Activated B cell treated with CpG ODN at 0.5 μM for 24 hours (primary cell): ENCODE data around the gene CHAMP1. TPM values are rescaled to one million over a fixed set of nuclear protein-coding genes. Genes with fewer than 3 reads are reported as not detected.

Source experiments
- ATAC-seq: fragments of 200-7000 bp; cut with Tn5 transposase; one replicate; pipeline ENCODE4 v1.10.0; 2021; ENCODE audit warnings: low read depth, mild to moderate bottlenecking, moderate library complexity
- CTCF ChIA-PET: fragments of 350-600 bp; sonication (Branson Sonifier 250); formaldehyde crosslinking; loops from one replicate; lab custom pipeline; 2021; ENCODE audit warnings: antibody characterized with exemption; lab: Charles Lee
- POLR2A ChIA-PET: fragments of 350-600 bp; sonication (Branson Sonifier 250); formaldehyde crosslinking; loops from one replicate; lab custom pipeline; 2021; ENCODE audit warnings: antibody characterized with exemption; lab: Charles Lee
- DNase-seq: peaks from one replicate; pipeline ENCODE4 v3.0.0; 2022
- H3K27ac Mint-ChIP-seq: one replicate; pipeline ENCODE4 v1.8.0; 2020; ENCODE audit warnings: mixed read lengths
- H3K27me3 Mint-ChIP-seq: one replicate; pipeline ENCODE4 v1.8.0; 2021; ENCODE audit warnings: mixed read lengths
- H3K36me3 Mint-ChIP-seq: one replicate; pipeline ENCODE4 v1.8.0; 2021; ENCODE audit warnings: low read depth, mixed read lengths
- H3K4me1 Mint-ChIP-seq: one replicate; pipeline ENCODE4 v1.8.0; 2021; ENCODE audit warnings: mixed read lengths
- H3K4me3 Mint-ChIP-seq: one replicate; pipeline ENCODE4 v1.8.0; 2020; ENCODE audit warnings: mild to moderate bottlenecking, mixed read lengths
- H3K9me3 Mint-ChIP-seq: one replicate; pipeline ENCODE4 v1.8.0; 2020; ENCODE audit warnings: mixed read lengths
- intact Hi-C: fragments of 100-400 bp; cut with micrococcal nuclease; formaldehyde crosslinking; loops from one replicate; pipeline ENCODE4 v1.15.1; 2024
- total RNA-seq: library from RNA; stranded (reverse); gene quantifications from 2 replicates; pipeline ENCODE4 v1.2.3, GENCODE V29; 2022
- TF ChIP-seq, protein P1 (sequence below): fragments of 200-600 bp; IDR thresholded peaks from one replicate; pipeline ENCODE4 v1.8.0; 2022; ENCODE audit warnings: antibody characterized with exemption, mild to moderate bottlenecking

CHAMP1 gene
- total RNA-seq, 1 donor from 2014 or later, result 34.8 TPM

DNA sequence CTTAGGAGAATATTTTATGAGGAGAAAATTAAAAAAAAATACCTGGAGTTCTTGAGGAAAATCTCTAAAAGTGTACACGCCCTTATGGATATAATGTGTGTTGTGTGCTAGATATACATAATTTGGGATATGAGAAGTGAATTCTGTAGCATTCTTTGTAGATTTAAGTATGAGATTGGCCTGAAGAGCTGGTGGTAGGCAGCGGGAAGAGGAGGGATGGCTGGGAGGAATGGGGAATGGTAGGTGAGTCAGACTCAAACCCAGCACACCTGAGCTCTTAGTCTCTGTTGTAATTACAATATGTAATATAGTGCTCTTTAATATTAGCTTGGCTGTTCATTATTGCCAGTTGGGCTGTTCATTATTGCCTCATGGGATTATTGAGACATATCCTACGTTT lies 7.0 kb downstream of the CHAMP1 start:
- Mint-ChIP-seq H3K36me3 (peaks cover 75% of the 10 kb centered on the region), H3K9me3 (no peaks in the 10 kb centered on the region), H3K27ac (no peak overlapping the region), H3K27me3 (no peaks in the 10 kb centered on the region), H3K4me3 (no peak overlapping the region), H3K4me1 (peaks cover 41% of the 10 kb centered on the region)
- no peak for ATAC-seq
- ChIA-PET CTCF (no interaction called here), POLR2A (no interaction called here)
- intact Hi-C loops, result no loop called here
- no peak for DNase-seq
- TF ChIP-seq, protein P1, sequence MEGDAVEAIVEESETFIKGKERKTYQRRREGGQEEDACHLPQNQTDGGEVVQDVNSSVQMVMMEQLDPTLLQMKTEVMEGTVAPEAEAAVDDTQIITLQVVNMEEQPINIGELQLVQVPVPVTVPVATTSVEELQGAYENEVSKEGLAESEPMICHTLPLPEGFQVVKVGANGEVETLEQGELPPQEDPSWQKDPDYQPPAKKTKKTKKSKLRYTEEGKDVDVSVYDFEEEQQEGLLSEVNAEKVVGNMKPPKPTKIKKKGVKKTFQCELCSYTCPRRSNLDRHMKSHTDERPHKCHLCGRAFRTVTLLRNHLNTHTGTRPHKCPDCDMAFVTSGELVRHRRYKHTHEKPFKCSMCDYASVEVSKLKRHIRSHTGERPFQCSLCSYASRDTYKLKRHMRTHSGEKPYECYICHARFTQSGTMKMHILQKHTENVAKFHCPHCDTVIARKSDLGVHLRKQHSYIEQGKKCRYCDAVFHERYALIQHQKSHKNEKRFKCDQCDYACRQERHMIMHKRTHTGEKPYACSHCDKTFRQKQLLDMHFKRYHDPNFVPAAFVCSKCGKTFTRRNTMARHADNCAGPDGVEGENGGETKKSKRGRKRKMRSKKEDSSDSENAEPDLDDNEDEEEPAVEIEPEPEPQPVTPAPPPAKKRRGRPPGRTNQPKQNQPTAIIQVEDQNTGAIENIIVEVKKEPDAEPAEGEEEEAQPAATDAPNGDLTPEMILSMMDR, result no peak

- Mint-ChIP-seq H3K9me3 (no peaks in the 10 kb centered on the region), H3K36me3 (peaks cover 84% of the 10 kb centered on the region), H3K27me3 (no peaks in the 10 kb centered on the region), H3K4me3 (no peak overlapping the region), H3K27ac (no peak overlapping the region), H3K4me1 (peaks cover 31% of the 10 kb centered on the region)
- intact Hi-C loops, result no loop called here
- no peak for DNase-seq
- CTCF ChIA-PET, result no interaction called here
- TF ChIP-seq, protein P1, result no peak
- POLR2A ChIA-PET, result no interaction called here
- ATAC-seq, result no peak
These were observed 9.0 kb downstream of the CHAMP1 start for GRCh38 chr13:114323349-114323748.

- H3K9me3 Mint-ChIP-seq, result no peaks in the 10 kb centered on the region
- DNase-seq, result no peak
- no peaks in the 10 kb centered on the region for H3K27me3 Mint-ChIP-seq
- no peak for ATAC-seq
- H3K36me3 Mint-ChIP-seq, result peaks cover 87% of the 10 kb centered on the region
- intact Hi-C loops, result no loop called here
- CTCF ChIA-PET, result no interaction called here
- no peak overlapping the region for H3K4me3 Mint-ChIP-seq
- H3K27ac Mint-ChIP-seq, result no peak overlapping the region
- TF ChIP-seq, protein P1, result no peak
- peaks cover 23% of the 10 kb centered on the region for H3K4me1 Mint-ChIP-seq
- POLR2A ChIA-PET, result no interaction called here
These were observed 10.0 kb downstream of the CHAMP1 start for GRCh38 chr13:114324334-114324733.

GRCh38 chr13:114325729-114326128 lies 11.4 kb downstream of the CHAMP1 start:
- DNase-seq, result no peak
- H3K36me3 Mint-ChIP-seq, result peaks cover 78% of the 10 kb centered on the region
- intact Hi-C loops, result no loop called here
- H3K27ac Mint-ChIP-seq, result no peak overlapping the region
- no peaks in the 10 kb centered on the region for H3K27me3 Mint-ChIP-seq
- ChIA-PET POLR2A (interaction anchor here (1.4 kb wide), 1 partner anchor 44 kb away, joined by 3 read pairs; the partner anchor contains the start of gene UPF3A), CTCF (no interaction called here)
- H3K4me1 Mint-ChIP-seq, result peaks cover 14% of the 10 kb centered on the region
- H3K4me3 Mint-ChIP-seq, result no peak overlapping the region
- TF ChIP-seq, protein P1, result no peak
- no peaks in the 10 kb centered on the region for H3K9me3 Mint-ChIP-seq
- no peak for ATAC-seq

DNA sequence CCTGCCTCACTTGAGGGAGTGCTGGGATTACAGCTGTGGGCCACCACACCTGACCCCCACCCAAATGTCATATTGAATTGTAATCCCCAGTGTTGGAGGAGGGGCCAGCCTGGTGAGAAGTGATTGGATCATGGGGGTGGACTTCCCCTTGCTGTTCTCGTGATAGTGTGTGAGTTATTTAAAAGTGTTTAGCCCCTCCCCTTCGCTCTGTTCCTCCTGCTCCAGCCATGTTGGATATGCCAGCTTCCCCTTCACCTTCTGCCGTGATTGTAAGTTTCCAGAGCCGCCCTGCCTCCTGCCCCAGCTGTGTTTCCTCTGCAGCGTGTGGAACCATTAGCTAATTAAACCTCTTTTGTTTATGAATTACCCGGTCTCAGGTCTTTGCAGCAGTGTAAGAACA lies 13.7 kb downstream of the CHAMP1 start:
- no peak overlapping the region for H3K27ac Mint-ChIP-seq
- no peaks in the 10 kb centered on the region for H3K9me3 Mint-ChIP-seq

More for the DNA sequence above, 13.7 kb downstream of the CHAMP1 start:
- Mint-ChIP-seq H3K4me1 (peaks cover 12% of the 10 kb centered on the region), H3K4me3 (no peak overlapping the region), H3K36me3 (peaks cover 57% of the 10 kb centered on the region), H3K27me3 (no peaks in the 10 kb centered on the region)
- intact Hi-C loops, result no loop called here
- ChIA-PET POLR2A (no interaction called here), CTCF (no interaction called here)
- TF ChIP-seq, protein P1, result no peak
- DNase-seq, result no peak
- no peak for ATAC-seq
